ENCODE data around the gene KDF1.

DNA sequence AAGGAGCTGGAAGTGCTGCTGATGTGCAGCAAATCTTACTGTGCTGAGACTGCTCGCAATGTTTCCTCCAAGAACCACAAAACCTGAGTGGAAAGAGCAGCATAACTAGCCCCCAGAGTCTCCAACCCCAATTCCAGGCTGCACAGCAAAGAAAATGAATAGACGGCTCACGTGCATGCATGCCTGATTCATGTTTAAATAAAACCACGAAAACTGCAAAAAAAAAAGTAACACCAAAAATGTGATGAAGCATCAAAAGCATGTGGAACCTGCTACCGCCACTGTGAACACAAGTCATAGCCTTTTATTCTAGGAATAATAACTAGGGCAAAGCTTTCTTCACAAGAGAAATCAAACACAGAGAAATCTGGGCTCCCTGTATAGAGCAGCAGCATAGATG is 23.6 kb upstream of the KDF1 start:
- TF ChIP-seq SP1 (IDR thresholded peaks at IDR 0.05) (no peak), GABPA (IDR thresholded peaks at IDR 0.05 in 1 of 2, conservative IDR thresholded peaks at IDR 0.05 in 1 of 2) (no peak), RAD21 (IDR thresholded peaks at IDR 0.05) (no peak), TAF1 (conservative IDR thresholded peaks at IDR 0.05) (no peak), EGR1 (IDR thresholded peaks at IDR 0.05; ENCODE audit: low read depth in 2 of 2) (no peak), JUND (IDR thresholded peaks at IDR 0.05) (no peak), YY1 (IDR thresholded peaks at IDR 0.05) (no peak), HNF4G (IDR thresholded peaks at IDR 0.05) (no peak)
- TF ChIP-seq, protein P1, sequence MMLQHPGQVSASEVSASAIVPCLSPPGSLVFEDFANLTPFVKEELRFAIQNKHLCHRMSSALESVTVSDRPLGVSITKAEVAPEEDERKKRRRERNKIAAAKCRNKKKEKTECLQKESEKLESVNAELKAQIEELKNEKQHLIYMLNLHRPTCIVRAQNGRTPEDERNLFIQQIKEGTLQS (IDR thresholded peaks at IDR 0.05), result no peak
- TF ChIP-seq, protein P2, sequence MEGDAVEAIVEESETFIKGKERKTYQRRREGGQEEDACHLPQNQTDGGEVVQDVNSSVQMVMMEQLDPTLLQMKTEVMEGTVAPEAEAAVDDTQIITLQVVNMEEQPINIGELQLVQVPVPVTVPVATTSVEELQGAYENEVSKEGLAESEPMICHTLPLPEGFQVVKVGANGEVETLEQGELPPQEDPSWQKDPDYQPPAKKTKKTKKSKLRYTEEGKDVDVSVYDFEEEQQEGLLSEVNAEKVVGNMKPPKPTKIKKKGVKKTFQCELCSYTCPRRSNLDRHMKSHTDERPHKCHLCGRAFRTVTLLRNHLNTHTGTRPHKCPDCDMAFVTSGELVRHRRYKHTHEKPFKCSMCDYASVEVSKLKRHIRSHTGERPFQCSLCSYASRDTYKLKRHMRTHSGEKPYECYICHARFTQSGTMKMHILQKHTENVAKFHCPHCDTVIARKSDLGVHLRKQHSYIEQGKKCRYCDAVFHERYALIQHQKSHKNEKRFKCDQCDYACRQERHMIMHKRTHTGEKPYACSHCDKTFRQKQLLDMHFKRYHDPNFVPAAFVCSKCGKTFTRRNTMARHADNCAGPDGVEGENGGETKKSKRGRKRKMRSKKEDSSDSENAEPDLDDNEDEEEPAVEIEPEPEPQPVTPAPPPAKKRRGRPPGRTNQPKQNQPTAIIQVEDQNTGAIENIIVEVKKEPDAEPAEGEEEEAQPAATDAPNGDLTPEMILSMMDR (IDR thresholded peaks at IDR 0.05; ENCODE audit: low read depth, low read length, missing input control), result no peak
- TF ChIP-seq, protein P3, sequence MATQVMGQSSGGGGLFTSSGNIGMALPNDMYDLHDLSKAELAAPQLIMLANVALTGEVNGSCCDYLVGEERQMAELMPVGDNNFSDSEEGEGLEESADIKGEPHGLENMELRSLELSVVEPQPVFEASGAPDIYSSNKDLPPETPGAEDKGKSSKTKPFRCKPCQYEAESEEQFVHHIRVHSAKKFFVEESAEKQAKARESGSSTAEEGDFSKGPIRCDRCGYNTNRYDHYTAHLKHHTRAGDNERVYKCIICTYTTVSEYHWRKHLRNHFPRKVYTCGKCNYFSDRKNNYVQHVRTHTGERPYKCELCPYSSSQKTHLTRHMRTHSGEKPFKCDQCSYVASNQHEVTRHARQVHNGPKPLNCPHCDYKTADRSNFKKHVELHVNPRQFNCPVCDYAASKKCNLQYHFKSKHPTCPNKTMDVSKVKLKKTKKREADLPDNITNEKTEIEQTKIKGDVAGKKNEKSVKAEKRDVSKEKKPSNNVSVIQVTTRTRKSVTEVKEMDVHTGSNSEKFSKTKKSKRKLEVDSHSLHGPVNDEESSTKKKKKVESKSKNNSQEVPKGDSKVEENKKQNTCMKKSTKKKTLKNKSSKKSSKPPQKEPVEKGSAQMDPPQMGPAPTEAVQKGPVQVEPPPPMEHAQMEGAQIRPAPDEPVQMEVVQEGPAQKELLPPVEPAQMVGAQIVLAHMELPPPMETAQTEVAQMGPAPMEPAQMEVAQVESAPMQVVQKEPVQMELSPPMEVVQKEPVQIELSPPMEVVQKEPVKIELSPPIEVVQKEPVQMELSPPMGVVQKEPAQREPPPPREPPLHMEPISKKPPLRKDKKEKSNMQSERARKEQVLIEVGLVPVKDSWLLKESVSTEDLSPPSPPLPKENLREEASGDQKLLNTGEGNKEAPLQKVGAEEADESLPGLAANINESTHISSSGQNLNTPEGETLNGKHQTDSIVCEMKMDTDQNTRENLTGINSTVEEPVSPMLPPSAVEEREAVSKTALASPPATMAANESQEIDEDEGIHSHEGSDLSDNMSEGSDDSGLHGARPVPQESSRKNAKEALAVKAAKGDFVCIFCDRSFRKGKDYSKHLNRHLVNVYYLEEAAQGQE (IDR thresholded peaks at IDR 0.05), result no peak
- TF ChIP-seq, protein P4, sequence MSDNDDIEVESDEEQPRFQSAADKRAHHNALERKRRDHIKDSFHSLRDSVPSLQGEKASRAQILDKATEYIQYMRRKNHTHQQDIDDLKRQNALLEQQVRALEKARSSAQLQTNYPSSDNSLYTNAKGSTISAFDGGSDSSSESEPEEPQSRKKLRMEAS (IDR thresholded peaks at IDR 0.05), result no peak
